DMS53 treated with DMSO at 0.1 percent for 48 hours (cell line): ENCODE data around the gene SNRPB.

ENCODE experiments used
- DNase-seq: peaks from one replicate; lab custom pipeline; 2025; ENCODE audit not compliant: unreplicated experiment; lab: John Stamatoyannopoulos, UW

Gene SNRPB

GRCh38 chr20:2475850-2476741 is 5.5 kb upstream of the SNRPB start:
- DNase-seq: no peak

GRCh38 chr20:2473516-2473915 is 2.9 kb upstream of the SNRPB start:
- no peak for DNase-seq

- DNase-seq: peak; percentile 17
These were observed 582 bp downstream of the SNRPB start for GRCh38 chr20:2469991-2470422.

- DNase-seq: no peak
These were observed 1.8 kb downstream of the SNRPB start for GRCh38 chr20:2468581-2469407.

- no peak for DNase-seq
These were observed 3.2 kb downstream of the SNRPB start for GRCh38 chr20:2467412-2467811.

- no peak for DNase-seq
These were observed 5.5 kb downstream of the SNRPB start for GRCh38 chr20:2465100-2465499.

GRCh38 chr20:2463616-2464365 is 6.8 kb downstream of the SNRPB start:
- no peak for DNase-seq

- DNase-seq: no peak
These were observed 8.1 kb downstream of the SNRPB start for GRCh38 chr20:2462484-2462883.

GRCh38 chr20:2460752-2461424 is 9.7 kb downstream of the SNRPB start:
- DNase-seq: no peak

- no peak for DNase-seq
These were observed 10.4 kb downstream of the SNRPB start for GRCh38 chr20:2459981-2460751.

GRCh38 chr20:2458919-2459499 is 11.6 kb downstream of the SNRPB start:
- DNase-seq: no peak

GRCh38 chr20:2455771-2456497 is 14.7 kb downstream of the SNRPB start:
- DNase-seq: no peak

GRCh38 chr20:2453792-2454191 is 16.8 kb downstream of the SNRPB start:
- DNase-seq: no peak

GRCh38 chr20:2451939-2452732 is 18.5 kb downstream of the SNRPB start:
- DNase-seq: peak; percentile 53

GRCh38 chr20:2451422-2451821 is 19.2 kb downstream of the SNRPB start:
- no peak for DNase-seq

GRCh38 chr20:2449386-2449785 is 21.2 kb downstream of the SNRPB start:
- DNase-seq: no peak

- DNase-seq: no peak
These were observed 23.7 kb downstream of the SNRPB start for GRCh38 chr20:2446845-2447244.

- no peak for DNase-seq
These were observed 39.4 kb downstream of the SNRPB start for GRCh38 chr20:2431185-2431584.
